IMR-90 (cell line): ENCODE results near the gene KRT76. TPM values are rescaled to one million over a fixed set of nuclear protein-coding genes. Genes with fewer than 3 reads are reported as not detected.

ENCODE experiments used
- ATAC-seq: fragments of 200-7000 bp; cut with Tn5 transposase; 2 replicates; pipeline ENCODE4 v1.9.1; 2020; ENCODE audit warnings: low read depth, mild to moderate bottlenecking, moderate library complexity
- BruUV-seq: library from RNA; stranded (reverse); fragments of 400-500 nt; replicated peaks from 2 replicates; lab custom pipeline; 2021; lab: Mats Ljungman, UMichigan
- CTCF ChIA-PET: fragments of 300-600 bp; formaldehyde crosslinking; extraction: SDS; loops from one replicate; lab custom pipeline; 2021; ENCODE audit warnings: antibody characterized with exemption; lab: Yijun Ruan, JAX
- POLR2A ChIA-PET: fragments of 300-600 bp; sonication (Branson Sonifier 250); formaldehyde crosslinking; loops from one replicate; lab custom pipeline; 2022; ENCODE audit warnings: antibody characterized with exemption; ENCODE audit not compliant: unreplicated experiment; lab: Charles Lee
- DNase-seq: peaks from one replicate; pipeline ENCODE4 v3.0.0; 2013
- H2AFZ ChIP-seq: replicated peaks from 2 replicates; pipeline ENCODE3; 2013; ENCODE audit warnings: low read length, mild to moderate bottlenecking; ENCODE audit not compliant: poor library complexity
- H2AK5ac ChIP-seq: 2 replicates; pipeline ENCODE4 v1.6.1; 2013; ENCODE audit warnings: low read depth, low read length, inconsistent platforms
- H2AK9ac ChIP-seq: replicated peaks from 2 replicates; pipeline ENCODE3; 2013; ENCODE audit warnings: mild to moderate bottlenecking, low read depth, low read length, moderate library complexity; ENCODE audit not compliant: poor library complexity
- H2BK120ac ChIP-seq: 2 replicates; pipeline ENCODE4 v1.6.1; 2013; ENCODE audit warnings: low read depth, low read length, inconsistent platforms
- H2BK15ac ChIP-seq: 3 replicates; pipeline ENCODE4 v1.6.1; 2013; ENCODE audit warnings: low read depth, low read length, inconsistent platforms
- H2BK20ac ChIP-seq: 2 replicates; pipeline ENCODE4 v1.6.1; 2013; ENCODE audit warnings: low read depth, mild to moderate bottlenecking, inconsistent platforms, low read length, moderate library complexity
- H2BK5ac ChIP-seq: 2 replicates; pipeline ENCODE4 v1.6.1; 2013; ENCODE audit warnings: mild to moderate bottlenecking, low read depth, low read length, inconsistent platforms; ENCODE audit not compliant: poor library complexity, severe bottlenecking
- H3K14ac ChIP-seq: replicated peaks from 2 replicates; pipeline ENCODE4 v1.6.1; 2013; ENCODE audit warnings: low read depth, low read length, inconsistent platforms
- H3K18ac ChIP-seq: 2 replicates; pipeline ENCODE4 v1.6.1; 2013; ENCODE audit warnings: low read depth, low read length, control low read depth
- H3K23ac ChIP-seq: 2 replicates; pipeline ENCODE4 v1.6.1; 2013; ENCODE audit warnings: low read depth, low read length, inconsistent platforms
- H3K27ac ChIP-seq: 2 replicates; pipeline ENCODE4 v1.5.1; 2013; ENCODE audit warnings: mild to moderate bottlenecking, control low read depth, low read length; ENCODE audit not compliant: insufficient read depth
- H3K27me3 ChIP-seq: 2 replicates; pipeline ENCODE4 v1.6.1; 2013; ENCODE audit warnings: low read length; ENCODE audit not compliant: control insufficient read depth, insufficient read depth
- H3K36me3 ChIP-seq: 2 replicates; pipeline ENCODE4 v1.6.1; 2013; ENCODE audit warnings: low read length, mixed read lengths; ENCODE audit not compliant: control insufficient read depth, insufficient read depth
- H3K4ac ChIP-seq: 2 replicates; pipeline ENCODE4 v1.6.1; 2013; ENCODE audit warnings: low read depth, low read length, inconsistent platforms
- H3K4me1 ChIP-seq: 2 replicates; pipeline ENCODE4 v1.6.1; 2013; ENCODE audit warnings: low read length, mixed read lengths; ENCODE audit not compliant: control insufficient read depth, insufficient read depth
- H3K4me2 ChIP-seq: 2 replicates; pipeline ENCODE4 v1.6.1; 2013; ENCODE audit warnings: low read depth, mild to moderate bottlenecking, control low read depth, low read length, moderate library complexity
- H3K4me3 ChIP-seq: 2 replicates; pipeline ENCODE4 v1.5.1; 2013; ENCODE audit warnings: low read depth, mild to moderate bottlenecking, control low read depth, low read length, moderate library complexity; ENCODE audit not compliant: insufficient read depth
- H3K56ac ChIP-seq: 2 replicates; pipeline ENCODE4 v1.6.1; 2013; ENCODE audit warnings: low read length, inconsistent platforms; ENCODE audit not compliant: insufficient read depth; ENCODE audit errors: extremely low read depth
- H3K79me1 ChIP-seq, 2 experiments: 2 replicates each; pipeline ENCODE4 v1.6.1; 2013; ENCODE audit warnings: low read length in 2 of 2, inconsistent platforms in 1 of 2, low read depth in 1 of 2
- H3K9ac ChIP-seq: 2 replicates; pipeline ENCODE4 v1.6.1; 2013; ENCODE audit warnings: low read depth, low read length, control low read depth
- H3K9me1 ChIP-seq: 2 replicates; pipeline ENCODE4 v1.6.1; 2013; ENCODE audit warnings: low read length, inconsistent platforms; ENCODE audit not compliant: insufficient read depth
- H3K9me3 ChIP-seq: 2 replicates; pipeline ENCODE4 v1.6.1; 2013; ENCODE audit warnings: low read length; ENCODE audit not compliant: control insufficient read depth, insufficient read depth
- H4K20me1 ChIP-seq: 2 replicates; pipeline ENCODE4 v1.6.1; 2013; ENCODE audit warnings: low read length, inconsistent platforms; ENCODE audit not compliant: insufficient read depth
- H4K5ac ChIP-seq: 2 replicates; pipeline ENCODE4 v1.6.1; 2013; ENCODE audit warnings: mild to moderate bottlenecking, low read depth, low read length, control low read depth
- H4K8ac ChIP-seq, 2 experiments: 2 replicates each; pipeline ENCODE4 v1.6.1; 2013; ENCODE audit warnings: low read depth in 2 of 2, low read length in 2 of 2, control low read depth in 1 of 2, inconsistent platforms in 1 of 2
- H4K91ac ChIP-seq: 2 replicates; pipeline ENCODE4 v1.6.1; 2013; ENCODE audit warnings: low read depth, low read length, inconsistent platforms; ENCODE audit not compliant: insufficient read depth
- BHLHE40 ChIP-seq: fragments of 150-350 bp; IDR thresholded peaks from 2 replicates; pipeline ENCODE4 v1.6.1; 2016; ENCODE audit warnings: mild to moderate bottlenecking, low read depth, low read length
- CEBPB ChIP-seq: IDR thresholded peaks from 2 replicates; pipeline ENCODE4 v1.6.1; 2012; ENCODE audit warnings: low read depth, low read length, improper control_type of control experiment
- CHD1 ChIP-seq: IDR thresholded peaks from 2 replicates; pipeline ENCODE4 v1.6.1; 2012; ENCODE audit warnings: low read depth, low read length, improper control_type of control experiment
- CTCF ChIP-seq: conservative IDR thresholded peaks from 2 replicates; pipeline ENCODE4 v1.5.1; 2012; ENCODE audit warnings: mild to moderate bottlenecking, low read depth, low read length, improper control_type of control experiment
- ELK1 ChIP-seq: fragments of 150-350 bp; IDR thresholded peaks from 2 replicates; pipeline ENCODE4 v1.6.1; 2016; ENCODE audit warnings: low read depth, mild to moderate bottlenecking, low read length, moderate library complexity, borderline replicate concordance
- MAFK ChIP-seq: IDR thresholded peaks from 2 replicates; pipeline ENCODE4 v1.6.1; 2012; ENCODE audit warnings: low read depth, low read length, improper control_type of control experiment
- MXI1 ChIP-seq: IDR thresholded peaks from 2 replicates; pipeline ENCODE4 v1.6.1; 2012; ENCODE audit warnings: low read depth, mild to moderate bottlenecking, low read length, moderate library complexity, borderline replicate concordance
- NFE2L2 ChIP-seq: fragments of 150-350 bp; IDR thresholded peaks from 2 replicates; pipeline ENCODE4 v1.6.1; 2016; ENCODE audit warnings: low read depth, mild to moderate bottlenecking, low read length
- POLR2A ChIP-seq: IDR thresholded peaks from 2 replicates; pipeline ENCODE4 v1.6.1; 2012; ENCODE audit warnings: mild to moderate bottlenecking, low read depth, low read length
- RAD21 ChIP-seq: IDR thresholded peaks from 2 replicates; pipeline ENCODE4 v1.6.1; 2012; ENCODE audit warnings: low read length, improper control_type of control experiment
- RCOR1 ChIP-seq: IDR thresholded peaks from 2 replicates; pipeline ENCODE4 v1.6.1; 2012; ENCODE audit warnings: mild to moderate bottlenecking, low read length, improper control_type of control experiment; ENCODE audit not compliant: insufficient replicate concordance
- RFX5 ChIP-seq: IDR thresholded peaks from 2 replicates; pipeline ENCODE4 v1.8.0; 2012; ENCODE audit warnings: low read depth, mild to moderate bottlenecking, low read length, moderate library complexity
- USF2 ChIP-seq: fragments of 150-350 bp; IDR thresholded peaks from 2 replicates; pipeline ENCODE4 v1.6.1; 2017; ENCODE audit warnings: mild to moderate bottlenecking, antibody characterized with exemption, low read length, low read depth
- WGBS, 2 experiments: methylation state at CpG; one replicate each; pipeline versions ENCODE4 v1.1.5 to v1.1.7; 2013; ENCODE audit warnings: missing lambda C conversion rate in 2 of 2; ENCODE audit not compliant: insufficient read length in 1 of 2; ENCODE audit errors: extremely low coverage in 2 of 2; 5-methylcytosine and 5-hydroxymethylcytosine counted together
- dilution Hi-C: fragments of 300-500 bp; cut with HindIII; formaldehyde crosslinking; loops from one replicate; pipeline ENCODE4 v1.14.3; 2018; ENCODE audit warnings: low sequenced_read_pairs; ENCODE audit not compliant: unreplicated experiment
- in situ Hi-C: fragments of 300-500 bp; cut with MboI; formaldehyde crosslinking; loops from 3 replicates; pipeline ENCODE4 v1.14.3; 2019; ENCODE audit warnings: low sequenced_read_pairs, inconsistent platforms, mixed read lengths
- intact Hi-C: fragments of 100-400 bp; cut with micrococcal nuclease; formaldehyde crosslinking; loops from 2 replicates; pipeline ENCODE4 v1.10.0; 2022
- polyA plus RNA-seq, 3 experiments: library from polyadenylated mRNA; depleted of rRNA; stranded (reverse); fragments of >200 nt; gene quantifications; 2 replicates each; pipeline ENCODE4 v1.2.3, GENCODE V29; 2012; ENCODE audit warnings: low replicate concordance in 1 of 3
- total RNA-seq: library from RNA; depleted of rRNA; stranded (reverse); fragments of >200 nt; gene quantifications from 2 replicates; pipeline ENCODE4 v1.2.3, GENCODE V29; 2012

Gene KRT76
- total and polyA plus RNA-seq, 2 of the 4 experiments (the other 2 are of a cell fraction): not detected

GRCh38 chr12:52777566-52777965 lies 421 bp upstream of the KRT76 start:
- intact Hi-C loops (no loop called here), in situ Hi-C loops (no loop called here), dilution Hi-C loops (no loop called here)
- Histone ChIP-seq H2AK9ac (no peak overlapping the region), H3K56ac (no peak overlapping the region), H3K4ac (no peak overlapping the region), H3K23ac (no peak overlapping the region), H2BK5ac (no peak overlapping the region), H3K9ac (no peak overlapping the region), H2BK120ac (no peak overlapping the region), H4K8ac (no peak overlapping the region), H3K14ac (no peak overlapping the region), H2BK20ac (no peak overlapping the region), H2AFZ (no peak overlapping the region), H3K4me3 (no peak overlapping the region), H2BK15ac (no peak overlapping the region), H3K9me1 (no peaks in the 10 kb centered on the region), H3K4me1 (no peaks in the 10 kb centered on the region), H3K4me2 (no peak overlapping the region), H3K27ac (no peak overlapping the region), H4K20me1 (no peaks in the 10 kb centered on the region), H4K91ac (no peak overlapping the region), H3K79me1 (no peaks in the 10 kb centered on the region), H2AK5ac (no peak overlapping the region), H3K36me3 (no peaks in the 10 kb centered on the region), H3K18ac (no peak overlapping the region), H3K9me3 (no peaks in the 10 kb centered on the region), H4K5ac (no peak overlapping the region), H3K27me3 (peaks cover 32% of the 10 kb centered on the region)
- WGBS, 2 experiments: 57% methylated on average over 1 of the region's 4 CpGs; no CpG with 5 or more reads in 1 of the 2 experiments
- ChIA-PET CTCF (no interaction called here), POLR2A (no interaction called here)
- no TSS peak for BruUV-seq
- TF ChIP-seq CHD1: no peak
- TF ChIP-seq NFE2L2: no peak
- no peak for TF ChIP-seq CEBPB
- no peak for TF ChIP-seq BHLHE40
- no peak for TF ChIP-seq RAD21
- no peak for TF ChIP-seq USF2
- no peak for TF ChIP-seq ELK1
- TF ChIP-seq RCOR1: no peak
- no peak for TF ChIP-seq MXI1
- TF ChIP-seq CTCF: no peak
- TF ChIP-seq MAFK: no peak
- no peak for TF ChIP-seq POLR2A
- TF ChIP-seq RFX5: no peak
- DNase-seq: no peak
- no peak for ATAC-seq
